Epithelial cell of esophagus (primary cell): Measurements from ENCODE around the gene GPR62.

Experiments used
- DNase-seq: peaks from one replicate; pipeline ENCODE4 v3.0.0; 2010; ENCODE audit warnings: low read depth
- H3K4me3 ChIP-seq: 2 replicates; pipeline ENCODE4 v1.5.1; 2011; ENCODE audit warnings: mild to moderate bottlenecking, low read length, control low read depth
- TF ChIP-seq, protein P1 (sequence below): IDR thresholded peaks from 2 replicates; pipeline ENCODE4 v1.5.1; 2011; ENCODE audit warnings: low read depth, mild to moderate bottlenecking, low read length, control low read depth, inconsistent platforms; ENCODE audit not compliant: insufficient read depth; ENCODE audit errors: missing control alignments

Gene GPR62

DNA sequence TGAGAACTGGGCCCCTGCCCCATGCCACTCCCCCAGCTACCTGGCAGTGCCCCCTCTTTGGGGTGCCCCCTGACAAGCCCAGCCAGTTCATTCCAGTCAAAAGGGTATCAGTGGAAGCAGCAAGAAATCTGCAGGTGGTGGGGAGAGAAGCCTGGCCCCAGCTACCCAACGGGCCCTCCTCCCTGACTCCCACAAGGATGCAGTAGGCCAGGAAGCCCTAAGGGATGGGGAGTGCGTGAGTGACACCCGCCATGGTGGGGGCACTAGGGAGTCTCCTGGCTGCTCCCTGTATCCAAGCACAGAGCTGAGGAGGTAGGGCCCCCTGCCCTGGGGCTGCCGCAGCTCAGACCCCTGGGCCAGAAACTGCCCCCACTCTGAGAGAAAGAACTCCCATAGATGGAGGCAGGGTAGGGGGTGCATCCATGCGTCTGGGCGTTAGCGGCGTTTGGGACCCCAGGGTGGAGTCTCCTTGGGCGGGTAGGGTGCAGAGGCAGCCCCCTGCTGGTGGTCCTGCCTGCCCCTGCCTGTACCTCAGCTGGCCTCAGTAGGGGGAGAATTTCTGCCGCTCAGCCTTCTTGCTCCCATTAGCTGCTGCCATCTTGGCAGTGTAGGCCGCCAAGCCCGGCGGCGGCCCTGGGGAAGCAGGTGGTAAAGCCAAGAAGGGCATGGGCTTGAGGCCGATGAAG lies 2.5 kb downstream of the GPR62 start:
- TF ChIP-seq, protein P1, sequence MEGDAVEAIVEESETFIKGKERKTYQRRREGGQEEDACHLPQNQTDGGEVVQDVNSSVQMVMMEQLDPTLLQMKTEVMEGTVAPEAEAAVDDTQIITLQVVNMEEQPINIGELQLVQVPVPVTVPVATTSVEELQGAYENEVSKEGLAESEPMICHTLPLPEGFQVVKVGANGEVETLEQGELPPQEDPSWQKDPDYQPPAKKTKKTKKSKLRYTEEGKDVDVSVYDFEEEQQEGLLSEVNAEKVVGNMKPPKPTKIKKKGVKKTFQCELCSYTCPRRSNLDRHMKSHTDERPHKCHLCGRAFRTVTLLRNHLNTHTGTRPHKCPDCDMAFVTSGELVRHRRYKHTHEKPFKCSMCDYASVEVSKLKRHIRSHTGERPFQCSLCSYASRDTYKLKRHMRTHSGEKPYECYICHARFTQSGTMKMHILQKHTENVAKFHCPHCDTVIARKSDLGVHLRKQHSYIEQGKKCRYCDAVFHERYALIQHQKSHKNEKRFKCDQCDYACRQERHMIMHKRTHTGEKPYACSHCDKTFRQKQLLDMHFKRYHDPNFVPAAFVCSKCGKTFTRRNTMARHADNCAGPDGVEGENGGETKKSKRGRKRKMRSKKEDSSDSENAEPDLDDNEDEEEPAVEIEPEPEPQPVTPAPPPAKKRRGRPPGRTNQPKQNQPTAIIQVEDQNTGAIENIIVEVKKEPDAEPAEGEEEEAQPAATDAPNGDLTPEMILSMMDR, result no peak
- no peak for DNase-seq
- no peak overlapping the region for H3K4me3 ChIP-seq

DNA sequence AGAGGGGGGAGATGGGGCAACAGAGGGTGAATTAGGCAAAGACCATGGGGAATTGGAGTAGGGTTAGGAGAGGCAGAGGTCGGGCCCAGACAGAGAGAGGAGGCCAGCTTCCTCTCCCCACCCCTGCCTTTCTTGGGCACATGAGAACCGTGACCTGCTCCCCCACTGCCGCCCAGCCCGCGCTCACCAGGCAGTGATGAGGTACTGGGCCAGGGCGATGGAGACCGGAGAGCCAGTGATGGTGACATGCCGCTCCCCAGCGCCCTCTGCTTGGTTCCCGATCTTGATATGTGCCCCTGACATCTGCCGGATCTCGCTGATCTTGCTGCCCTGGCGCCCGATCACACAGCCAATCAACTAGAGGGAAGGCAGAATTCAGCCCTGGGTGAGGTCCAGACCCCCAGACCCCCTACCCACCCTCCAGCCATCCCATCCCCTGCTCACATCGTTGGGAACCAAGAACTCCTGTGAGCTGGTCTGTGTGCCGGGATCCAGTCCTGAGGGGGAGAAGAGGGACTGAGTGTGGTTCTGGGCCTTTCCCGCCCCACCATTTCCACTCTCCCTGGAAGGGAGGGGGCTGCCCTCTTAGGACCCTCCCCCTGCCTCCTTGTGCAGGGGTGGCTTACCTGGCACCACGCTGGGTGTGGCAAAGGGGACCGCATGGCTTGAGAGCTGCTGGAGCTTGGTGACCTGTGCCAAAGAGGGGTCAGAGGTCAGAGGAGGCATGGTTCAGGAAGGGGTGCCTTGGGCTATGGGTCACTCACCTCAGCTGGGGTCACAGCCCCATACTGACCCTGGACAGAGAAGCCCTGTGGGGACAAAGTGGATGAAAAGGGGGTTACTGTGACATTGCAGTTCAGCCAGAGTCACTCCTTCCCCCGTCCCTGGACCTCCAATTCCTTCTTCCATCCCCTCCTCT lies 3.7 kb downstream of the GPR62 start:
- no peak for DNase-seq
- H3K4me3 ChIP-seq, result no peak overlapping the region
- TF ChIP-seq, protein P1, result no peak

DNA sequence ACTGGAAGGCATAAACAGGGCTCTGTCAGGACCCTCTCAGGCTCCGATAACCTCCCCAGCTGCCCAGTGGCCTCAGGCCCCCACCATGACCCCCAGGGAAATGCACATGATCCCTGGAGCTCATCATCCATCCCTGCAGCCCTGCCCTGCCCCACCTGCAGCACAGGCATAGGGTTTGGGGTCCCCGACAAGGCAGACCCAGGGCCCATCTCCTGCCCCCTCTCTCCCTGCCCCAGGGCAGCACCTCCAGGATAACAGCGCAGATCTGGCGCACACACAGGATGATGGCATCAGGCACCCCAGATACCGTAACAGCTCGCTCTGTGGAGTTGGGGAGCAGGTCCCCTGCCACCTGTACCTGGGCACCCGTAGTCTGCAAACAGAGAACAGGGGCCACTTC lies 4.5 kb downstream of the GPR62 start:
- no peak overlapping the region for H3K4me3 ChIP-seq
- TF ChIP-seq, protein P1, result no peak
- DNase-seq, result no peak

DNA sequence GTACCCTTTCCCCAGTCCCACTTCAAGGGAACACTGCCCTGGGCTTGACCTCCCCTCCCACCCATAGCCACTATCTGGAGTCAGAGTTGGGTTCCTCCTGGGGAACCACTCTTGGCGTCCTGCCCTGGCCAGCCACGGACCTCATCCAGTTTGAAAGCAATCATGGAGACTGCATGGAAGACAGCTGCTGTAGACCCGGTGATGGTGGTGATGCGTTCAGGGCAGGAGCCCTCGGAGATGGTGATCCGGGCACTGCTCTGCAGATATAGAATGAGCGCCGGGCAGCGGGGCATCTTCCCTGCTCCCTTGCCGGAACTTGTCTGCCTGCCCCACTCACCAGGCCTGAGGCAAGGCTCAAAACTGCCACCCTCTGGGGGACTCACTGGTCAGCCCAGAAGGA lies 5.2 kb downstream of the GPR62 start:
- H3K4me3 ChIP-seq, result no peak overlapping the region
- no peak for DNase-seq
- TF ChIP-seq, protein P1, result no peak

DNA sequence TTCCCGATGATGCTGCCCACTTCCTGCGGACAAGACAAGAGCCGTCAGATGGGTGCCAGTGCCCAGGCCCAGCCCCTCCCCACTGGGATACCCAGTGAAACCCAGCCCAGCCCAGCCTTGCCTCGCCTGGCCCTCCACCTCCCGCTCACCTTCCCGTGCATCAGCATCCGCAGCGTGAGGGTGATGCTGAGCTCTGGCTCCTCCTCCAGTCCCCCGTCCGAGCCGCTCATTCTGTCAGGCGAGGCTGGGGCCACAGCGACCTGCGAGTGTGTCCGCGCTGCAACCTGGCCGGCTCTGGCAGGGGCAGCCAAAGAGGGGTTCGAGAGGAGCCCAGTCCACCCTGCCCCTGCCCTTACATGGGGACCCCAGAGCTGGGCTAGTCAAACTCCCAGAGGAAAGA lies 5.8 kb downstream of the GPR62 start:
- no peak for DNase-seq
- TF ChIP-seq, protein P1, result no peak
- H3K4me3 ChIP-seq, result no peak overlapping the region

DNA sequence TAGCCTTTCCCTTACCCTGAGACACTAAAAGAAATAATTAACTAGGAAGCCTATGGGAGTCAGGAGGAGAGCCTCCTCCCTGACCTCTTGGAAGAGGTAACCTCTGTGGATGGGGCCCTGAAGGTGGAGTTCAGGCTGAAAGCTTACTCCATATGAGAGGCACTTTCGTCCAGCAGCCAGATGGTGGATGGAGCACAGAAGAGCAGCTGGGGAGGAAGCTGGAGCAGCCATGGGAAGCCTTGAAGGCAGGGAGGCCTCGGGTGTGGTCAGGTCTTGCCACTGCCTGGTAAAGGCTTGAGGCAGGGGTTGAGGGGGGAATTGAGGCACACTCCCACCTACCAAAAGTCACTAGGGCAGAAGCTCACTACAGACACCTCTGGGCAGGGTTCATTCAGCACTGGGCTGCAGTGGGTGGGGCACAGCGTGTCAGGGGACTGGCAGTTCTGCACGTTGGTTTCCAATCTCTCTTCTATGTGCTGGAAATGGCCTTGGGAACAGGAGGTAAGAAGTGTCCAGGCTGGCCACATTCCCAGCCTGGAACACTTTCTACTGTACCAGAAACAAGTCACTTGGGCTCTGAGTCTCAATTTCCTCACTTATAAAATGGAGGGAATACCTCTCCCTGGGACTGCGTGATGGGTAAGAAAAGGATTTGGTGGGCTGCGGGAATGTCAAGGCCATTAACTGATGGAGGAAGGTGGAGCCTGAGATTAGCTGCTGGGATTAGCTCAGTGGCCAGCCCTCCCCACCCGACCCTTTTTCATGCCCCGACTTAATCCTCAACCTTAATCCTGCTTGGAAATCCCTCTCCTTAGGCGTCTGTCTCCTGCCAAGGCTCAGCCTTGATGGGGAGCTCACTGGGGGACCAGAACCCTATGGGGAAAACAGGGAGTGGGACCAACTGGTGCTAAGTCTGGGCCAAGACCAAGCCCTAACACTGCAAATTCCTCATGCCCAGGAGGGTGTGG lies 6.7 kb downstream of the GPR62 start:
- TF ChIP-seq, protein P1, result no peak
- no peak overlapping the region for H3K4me3 ChIP-seq
- no peak for DNase-seq
